Uterus (tissue), 2 donors: ENCODE measurements around the gene RCN2.

Experiments used
- POLR2A ChIP-seq, 2 donors: fragments of 450-650 bp; IDR thresholded peaks; one replicate each; pipeline ENCODE4 v1.6.1; 2016; ENCODE audit warnings: antibody characterized with exemption in 2 of 2, mild to moderate bottlenecking in 1 of 2, moderate library complexity in 1 of 2
- TF ChIP-seq, protein P1 (sequence below), 4 experiments: fragments of 200-600 bp in 2 of 4; fragments of 450-650 bp in 2 of 4; sonication (generic) in 2 of 4; IDR thresholded peaks; one replicate each; pipeline ENCODE4 v1.5.1; 2016 to 2019; ENCODE audit warnings: antibody characterized with exemption in 4 of 4, mild to moderate bottlenecking in 2 of 4, moderate library complexity in 1 of 4

DNA sequence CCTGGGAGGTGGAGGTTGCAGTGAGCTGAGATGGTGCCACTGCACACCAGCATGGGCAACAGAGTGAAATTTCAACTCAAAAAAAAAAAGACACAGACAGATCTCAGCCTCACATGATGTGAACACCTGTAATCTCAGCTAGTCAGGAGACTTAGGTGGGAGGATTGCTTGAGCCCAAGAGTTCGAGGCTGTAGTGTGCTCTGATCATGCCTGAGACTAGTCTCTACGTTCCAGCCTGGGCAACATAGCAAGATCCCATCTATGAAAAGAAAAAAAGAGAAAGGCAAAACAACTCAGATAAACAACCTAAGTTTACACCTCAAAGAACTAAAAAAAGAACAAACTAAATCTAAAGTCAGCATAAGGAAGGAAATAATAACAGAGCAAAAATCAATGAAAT lies 37.4 kb upstream of the RCN2 start:
- TF ChIP-seq, protein P1, sequence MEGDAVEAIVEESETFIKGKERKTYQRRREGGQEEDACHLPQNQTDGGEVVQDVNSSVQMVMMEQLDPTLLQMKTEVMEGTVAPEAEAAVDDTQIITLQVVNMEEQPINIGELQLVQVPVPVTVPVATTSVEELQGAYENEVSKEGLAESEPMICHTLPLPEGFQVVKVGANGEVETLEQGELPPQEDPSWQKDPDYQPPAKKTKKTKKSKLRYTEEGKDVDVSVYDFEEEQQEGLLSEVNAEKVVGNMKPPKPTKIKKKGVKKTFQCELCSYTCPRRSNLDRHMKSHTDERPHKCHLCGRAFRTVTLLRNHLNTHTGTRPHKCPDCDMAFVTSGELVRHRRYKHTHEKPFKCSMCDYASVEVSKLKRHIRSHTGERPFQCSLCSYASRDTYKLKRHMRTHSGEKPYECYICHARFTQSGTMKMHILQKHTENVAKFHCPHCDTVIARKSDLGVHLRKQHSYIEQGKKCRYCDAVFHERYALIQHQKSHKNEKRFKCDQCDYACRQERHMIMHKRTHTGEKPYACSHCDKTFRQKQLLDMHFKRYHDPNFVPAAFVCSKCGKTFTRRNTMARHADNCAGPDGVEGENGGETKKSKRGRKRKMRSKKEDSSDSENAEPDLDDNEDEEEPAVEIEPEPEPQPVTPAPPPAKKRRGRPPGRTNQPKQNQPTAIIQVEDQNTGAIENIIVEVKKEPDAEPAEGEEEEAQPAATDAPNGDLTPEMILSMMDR (IDR thresholded peaks at IDR 0.05), result no peak
- TF ChIP-seq POLR2A (IDR thresholded peaks at IDR 0.05), result no peak
